Skeletal muscle cell (primary cell): ENCODE measurements around the gene COL4A2.
"Not testable (repeated sequence)": the region's sequence is repeated elsewhere in the genome, so short reads cannot be mapped to it uniquely, and the experiment has no call there.

Source experiments
- DNase-seq: peaks from one replicate; pipeline ENCODE4 v3.0.0-alpha.2; 2010; ENCODE audit warnings: low read depth
- H3K4me3 ChIP-seq: 2 replicates; pipeline ENCODE4 v1.5.1; 2011; ENCODE audit warnings: low read depth, mild to moderate bottlenecking, control low read depth, low read length, moderate library complexity

The COL4A2 gene

DNA sequence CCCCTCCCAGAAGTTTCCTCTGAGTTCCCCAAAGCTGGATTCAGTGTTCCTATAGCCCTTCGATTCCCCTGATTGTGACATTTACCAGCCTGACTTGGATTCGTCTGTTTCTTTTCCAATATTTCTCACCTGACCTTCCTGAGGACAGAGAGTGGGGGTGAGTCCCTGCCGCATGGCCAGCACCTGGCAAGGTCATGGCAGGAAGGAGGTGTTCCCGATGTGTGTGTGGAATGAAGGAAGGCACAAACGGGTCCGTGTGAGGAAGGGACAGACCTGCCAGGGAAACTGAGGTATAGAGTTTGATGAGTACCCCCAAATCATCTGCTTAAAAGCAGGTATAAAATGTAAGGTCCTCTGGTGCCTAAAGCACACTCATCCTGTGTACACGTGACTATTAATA, 3.4 kb upstream of the COL4A2 start:
- no peak overlapping the region for H3K4me3 ChIP-seq

DNA sequence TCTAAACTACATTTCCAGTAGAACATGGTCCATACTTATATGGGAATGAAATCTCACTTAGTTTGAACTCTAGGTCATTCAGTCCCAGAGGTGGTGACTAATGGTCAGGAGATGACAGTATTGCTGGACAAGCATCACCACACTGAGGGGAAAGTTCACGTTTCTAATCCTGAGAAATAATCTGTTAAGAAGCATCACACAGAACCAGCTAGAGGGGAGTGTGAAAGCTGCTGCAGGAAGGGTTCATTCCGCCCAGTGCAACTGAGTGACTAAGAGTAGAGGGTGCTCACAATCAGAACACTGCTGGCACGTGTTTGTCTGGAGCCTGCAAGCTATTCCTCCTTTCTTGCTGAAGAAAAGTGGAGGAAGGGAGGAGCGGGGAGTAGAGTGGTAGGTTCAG, 2.8 kb upstream of the COL4A2 start:
- H3K4me3 ChIP-seq, result no peak overlapping the region
- DNase-seq, result peak; percentile 65

More for the DNA sequence above, 3.4 kb upstream of the COL4A2 start:
- DNase-seq, result no peak

DNA sequence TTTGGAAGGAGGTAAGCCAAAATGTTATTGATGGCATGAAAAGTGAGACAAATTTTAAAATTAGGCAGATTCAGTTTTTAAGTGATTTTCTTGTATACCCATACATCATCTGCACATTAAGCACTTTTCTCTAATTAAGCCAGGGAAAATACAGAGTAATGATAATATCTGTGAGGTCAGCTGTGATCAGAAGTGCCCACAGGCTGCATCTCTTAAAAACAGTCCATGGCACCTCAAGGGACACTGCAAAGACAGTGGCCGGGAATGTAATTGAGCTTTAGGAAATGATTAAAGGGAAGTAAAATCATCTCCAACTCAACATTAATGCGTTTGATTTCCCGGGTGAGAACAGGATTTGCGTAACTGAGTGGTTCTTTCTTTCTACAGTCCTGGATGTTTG, 2.1 kb upstream of the COL4A2 start:
- DNase-seq, result no peak
- peak overlapping the region; percentile 74 for H3K4me3 ChIP-seq

DNA sequence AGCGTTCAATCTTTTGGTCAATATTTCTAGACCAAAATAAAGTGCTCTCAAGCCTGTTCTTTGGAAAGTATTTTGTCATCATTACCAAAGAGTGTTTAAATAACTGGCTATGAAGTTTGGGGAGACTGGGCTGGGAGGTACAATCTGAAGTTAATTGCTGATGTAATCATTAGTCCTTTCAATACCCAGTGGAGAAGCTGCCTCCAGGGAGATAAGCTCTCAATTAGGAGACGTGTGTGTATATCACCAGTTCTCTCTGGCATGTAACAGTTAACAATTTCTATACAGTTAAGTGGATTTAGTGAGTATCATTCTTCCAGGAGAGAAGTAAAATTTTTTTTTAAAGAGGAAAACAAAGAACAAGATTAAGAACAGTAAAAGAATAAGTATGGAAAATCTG, 1.5 kb upstream of the COL4A2 start:
- no peak for DNase-seq
- peak overlapping the region; percentile 74 for H3K4me3 ChIP-seq

DNA sequence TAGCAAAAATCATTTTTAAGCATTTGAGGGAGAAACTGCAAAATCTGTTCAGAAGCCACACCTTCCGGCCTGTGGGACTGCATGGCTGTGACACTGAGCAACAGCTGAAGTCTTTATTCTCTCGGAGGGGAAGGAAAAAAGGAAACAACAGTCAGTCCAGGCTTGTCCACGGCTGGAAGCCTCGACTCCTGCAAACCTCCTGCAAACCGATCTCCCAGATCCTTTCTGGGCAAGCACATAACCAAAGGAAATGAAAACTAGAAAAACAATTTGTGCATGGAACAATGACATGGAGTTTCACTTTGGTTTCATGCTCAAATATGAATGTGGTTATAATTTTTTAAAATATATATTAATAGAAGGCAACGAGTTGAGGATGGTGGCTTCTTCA, 1.1 kb upstream of the COL4A2 start:
- DNase-seq, result no peak
- peak overlapping the region; percentile 74 for H3K4me3 ChIP-seq

DNA sequence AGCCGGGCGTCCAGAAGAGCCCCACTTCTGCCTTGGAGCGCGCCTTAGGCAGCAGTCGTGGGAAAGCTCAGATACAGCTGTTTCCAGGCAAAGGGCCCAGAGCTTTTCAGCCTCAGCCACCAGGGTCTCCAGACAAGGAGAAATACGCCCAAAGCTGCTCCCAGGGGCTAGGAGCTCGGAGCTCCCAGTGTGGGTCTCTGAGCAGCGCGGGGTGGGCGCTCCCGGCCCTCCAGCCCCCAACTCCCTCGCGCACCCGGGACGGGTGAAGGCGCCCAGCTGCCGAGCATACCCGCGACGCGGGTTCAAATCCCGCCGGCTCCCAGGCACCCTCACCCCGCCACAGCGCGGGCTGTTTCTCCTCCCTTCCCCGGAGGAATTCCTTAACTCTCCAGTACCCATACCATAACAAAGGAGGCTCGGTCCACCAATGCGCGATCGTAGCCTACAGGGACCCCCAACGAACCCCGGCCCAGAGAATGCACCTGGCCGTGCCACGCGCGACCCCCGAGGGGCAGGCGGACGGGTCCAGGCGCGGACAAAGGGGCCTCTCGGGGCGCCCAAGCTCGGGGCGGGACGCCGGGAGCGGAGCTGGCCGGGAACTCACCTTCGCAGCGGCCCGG, 634 bp upstream of the COL4A2 start:
- peak overlapping the region; percentile 74 for H3K4me3 ChIP-seq
- DNase-seq, result no peak

DNA sequence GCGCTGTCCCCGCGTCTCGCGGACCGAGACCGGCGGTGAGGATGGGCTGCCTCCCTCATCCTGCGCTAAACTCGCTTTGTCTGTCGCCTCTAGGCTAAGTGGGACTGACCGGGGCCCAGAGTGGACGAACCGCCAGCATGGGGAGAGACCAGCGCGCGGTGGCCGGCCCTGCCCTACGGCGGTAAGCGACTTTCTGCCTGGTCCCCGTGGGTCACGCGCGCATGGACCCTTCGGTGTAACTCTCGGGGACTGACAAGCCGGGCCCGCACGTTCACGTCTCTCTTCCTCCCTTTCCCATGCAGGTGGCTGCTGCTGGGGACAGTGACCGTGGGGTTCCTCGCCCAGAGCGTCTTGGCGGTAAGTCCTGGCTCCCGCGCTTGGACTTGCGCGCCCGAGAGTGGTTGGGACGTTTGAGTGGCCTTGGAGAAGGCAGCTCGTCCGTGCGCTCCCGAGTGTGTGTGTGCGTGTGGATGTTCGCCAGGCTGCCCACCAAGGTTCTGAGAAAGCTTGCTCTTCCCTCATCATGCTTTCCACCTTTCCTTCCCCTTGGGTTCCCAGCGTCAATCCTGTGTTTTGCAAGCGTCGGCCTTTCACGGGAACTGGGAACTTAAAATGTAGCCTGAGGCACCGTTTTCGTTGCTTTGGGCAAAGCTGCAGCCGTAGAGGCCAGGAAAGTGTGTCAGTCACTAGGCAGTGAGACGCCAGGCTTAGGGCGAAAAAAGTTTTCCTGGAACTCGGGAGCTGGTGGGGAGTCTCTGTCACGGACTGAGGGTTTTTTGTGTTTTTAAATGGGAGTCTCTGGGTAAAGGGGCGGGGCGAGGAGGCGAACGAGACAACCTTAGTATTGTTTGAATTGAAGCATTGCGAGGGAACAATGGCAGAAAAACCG, 927 bp downstream of the COL4A2 start:
- DNase-seq, result no peak
- H3K4me3 ChIP-seq, result peak overlapping the region; percentile 74

DNA sequence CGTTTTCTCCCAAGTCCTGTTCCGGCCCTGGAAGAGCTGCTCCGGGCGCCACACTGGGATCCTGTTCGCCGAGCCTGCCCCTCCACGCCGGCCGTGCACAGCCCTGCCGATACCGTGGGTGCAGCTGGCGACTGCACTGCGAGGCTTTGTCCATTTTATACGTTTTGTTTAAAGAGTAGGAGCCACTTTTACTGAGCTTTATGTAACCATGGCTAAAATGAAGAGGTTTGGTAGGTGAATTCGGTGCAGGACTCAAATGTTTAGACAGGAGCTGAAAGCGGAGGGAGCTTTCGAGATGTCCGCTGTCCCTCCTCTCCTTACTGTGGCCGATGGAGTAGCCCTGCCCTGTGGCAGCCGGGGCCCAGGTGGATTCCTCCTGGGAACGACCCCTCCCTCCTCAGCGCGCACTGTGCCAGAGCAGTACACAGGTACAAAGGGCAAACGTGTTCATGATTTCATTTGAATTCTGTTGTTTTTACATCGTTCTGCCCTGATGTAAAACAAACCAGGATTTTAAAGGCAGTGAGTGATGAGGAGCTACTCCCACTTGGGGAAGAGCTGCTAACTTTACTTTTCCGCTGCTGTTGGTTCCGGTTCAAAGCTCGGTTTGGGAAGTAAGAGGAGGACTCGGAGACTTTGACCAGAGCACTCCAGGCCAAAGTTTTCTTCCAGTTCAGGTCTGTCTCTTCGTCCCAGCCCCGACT, 1.7 kb downstream of the COL4A2 start:
- peak overlapping the region; percentile 74 for H3K4me3 ChIP-seq
- DNase-seq, result no peak

DNA sequence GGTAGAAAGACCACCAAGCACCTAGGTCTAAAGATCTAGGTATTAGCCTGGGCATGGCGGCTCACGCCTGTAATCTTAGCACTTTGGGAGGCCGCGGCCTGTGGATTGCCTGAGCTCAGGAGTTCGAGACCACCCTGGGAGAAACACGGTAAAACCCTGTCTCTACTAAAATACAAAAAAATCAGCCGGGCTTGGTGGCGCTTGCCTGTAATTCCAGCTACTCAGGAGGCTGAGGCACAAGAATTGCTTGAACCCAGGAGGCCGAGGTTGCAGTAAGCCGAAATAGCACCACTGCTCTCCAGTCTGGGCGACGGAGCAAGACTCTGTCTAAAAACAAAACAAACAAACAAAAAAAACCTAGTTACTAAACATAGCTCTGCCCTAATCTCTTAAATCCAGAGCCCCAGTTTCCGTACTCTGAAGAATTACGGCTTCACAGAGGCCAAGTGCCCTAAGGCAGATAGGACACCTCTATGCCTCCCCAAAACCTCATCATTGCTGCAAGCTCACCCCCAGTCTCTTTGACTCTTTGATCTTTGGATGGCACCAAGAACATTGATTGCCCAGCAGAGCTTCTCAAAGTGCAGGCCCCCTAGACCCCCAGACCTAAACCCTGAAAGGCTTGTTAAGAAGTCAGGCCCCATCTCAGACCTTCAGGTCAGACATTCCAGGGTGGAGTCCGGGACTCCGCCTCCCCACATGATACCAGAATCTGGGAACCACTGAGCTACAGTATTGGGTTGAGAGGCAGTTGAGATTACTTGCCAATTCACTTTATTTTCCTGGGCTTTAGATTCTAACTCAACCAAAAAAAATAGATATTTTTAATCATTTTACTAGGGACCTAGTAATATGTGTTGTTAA, 2.8 kb downstream of the COL4A2 start:
- H3K4me3 ChIP-seq, result no peak overlapping the region
- no peak for DNase-seq

DNA sequence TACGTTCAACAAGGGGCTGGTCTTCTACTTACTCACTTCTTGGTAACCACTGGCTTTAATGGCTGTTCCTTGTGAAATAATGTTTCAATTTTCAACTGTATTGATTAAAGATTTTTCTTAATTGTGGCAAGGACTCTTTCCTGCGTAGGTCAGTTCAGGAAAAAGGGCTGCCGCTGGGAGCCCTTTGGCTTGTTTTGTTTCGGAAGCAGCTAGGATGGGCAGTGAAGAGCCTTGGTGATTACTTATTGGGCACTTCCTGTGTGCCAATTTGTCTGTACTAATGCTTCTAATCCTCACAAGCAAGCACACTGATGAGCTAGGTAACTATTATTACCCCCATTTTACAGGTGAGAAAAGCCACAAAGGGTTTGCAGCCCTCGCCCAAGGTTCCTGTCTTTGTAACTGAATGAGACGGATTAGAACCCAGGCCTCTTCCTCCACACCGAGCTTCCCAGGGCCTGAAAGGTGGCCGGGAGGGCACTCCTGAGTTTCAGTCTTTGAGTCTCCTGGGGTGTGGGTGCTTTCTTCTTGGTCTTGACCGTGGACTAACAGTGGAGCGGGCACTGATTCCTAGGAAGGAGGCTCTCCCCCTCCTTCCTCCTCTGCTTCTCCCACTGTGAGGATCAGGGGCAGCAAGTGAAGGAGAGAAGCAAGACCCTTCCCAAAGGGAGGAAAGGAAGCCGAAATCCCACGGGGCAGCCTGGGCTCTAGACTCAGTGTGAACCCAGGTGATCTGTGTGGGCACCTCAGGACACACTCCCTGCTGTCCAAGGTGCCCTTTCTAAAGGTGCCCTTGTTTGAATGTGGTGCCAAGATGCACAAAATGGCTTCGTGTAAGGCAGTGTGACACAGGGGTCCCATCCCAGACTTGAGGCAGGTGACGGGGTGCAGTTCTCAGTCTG, 3.7 kb downstream of the COL4A2 start:
- DNase-seq, result no peak
- no peak overlapping the region for H3K4me3 ChIP-seq

DNA sequence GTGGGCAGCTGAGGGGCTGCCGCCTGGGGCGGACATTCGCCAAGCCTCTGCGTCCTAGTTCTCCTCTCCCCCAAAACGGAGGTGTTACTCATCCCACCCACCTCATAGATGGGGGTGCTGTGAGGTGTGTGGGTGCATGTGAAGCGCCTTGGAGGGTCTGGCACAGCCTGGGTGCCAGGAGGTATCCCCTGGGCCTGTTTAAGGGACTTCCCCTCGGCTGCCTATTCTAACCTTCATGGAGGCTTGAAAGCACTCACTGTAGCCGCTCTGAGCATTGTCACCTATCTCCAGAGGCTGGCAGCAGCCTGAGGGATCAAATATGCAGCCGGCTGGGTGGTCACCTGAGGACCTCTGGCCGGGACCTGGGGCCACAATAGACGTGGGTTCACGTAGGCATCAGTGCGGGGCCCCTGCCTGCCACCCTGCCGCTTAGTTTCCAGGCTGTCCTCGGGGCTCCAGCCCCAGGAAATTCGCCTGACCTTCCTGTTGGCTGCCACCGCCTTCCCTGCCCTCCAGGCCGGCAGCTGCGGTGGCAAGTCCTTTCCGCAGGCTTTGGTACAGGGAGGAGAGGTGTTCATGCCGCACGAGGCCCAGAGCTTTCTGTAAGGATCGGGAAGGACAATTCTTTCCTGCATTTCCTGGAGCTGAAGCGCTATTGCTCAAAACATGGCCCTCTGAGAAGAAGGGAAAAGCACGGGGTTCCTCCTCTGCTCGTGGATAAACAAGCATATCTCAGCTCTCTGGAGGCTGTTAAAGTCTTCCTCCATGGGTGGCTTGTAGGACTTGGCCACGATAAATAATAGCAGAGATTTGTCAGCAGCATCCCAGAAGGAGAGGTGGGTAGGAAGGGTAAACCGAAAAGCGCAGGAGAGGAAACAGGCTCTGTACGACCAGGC, 4.6 kb downstream of the COL4A2 start:
- no peak for DNase-seq
- H3K4me3 ChIP-seq, result no peak overlapping the region

DNA sequence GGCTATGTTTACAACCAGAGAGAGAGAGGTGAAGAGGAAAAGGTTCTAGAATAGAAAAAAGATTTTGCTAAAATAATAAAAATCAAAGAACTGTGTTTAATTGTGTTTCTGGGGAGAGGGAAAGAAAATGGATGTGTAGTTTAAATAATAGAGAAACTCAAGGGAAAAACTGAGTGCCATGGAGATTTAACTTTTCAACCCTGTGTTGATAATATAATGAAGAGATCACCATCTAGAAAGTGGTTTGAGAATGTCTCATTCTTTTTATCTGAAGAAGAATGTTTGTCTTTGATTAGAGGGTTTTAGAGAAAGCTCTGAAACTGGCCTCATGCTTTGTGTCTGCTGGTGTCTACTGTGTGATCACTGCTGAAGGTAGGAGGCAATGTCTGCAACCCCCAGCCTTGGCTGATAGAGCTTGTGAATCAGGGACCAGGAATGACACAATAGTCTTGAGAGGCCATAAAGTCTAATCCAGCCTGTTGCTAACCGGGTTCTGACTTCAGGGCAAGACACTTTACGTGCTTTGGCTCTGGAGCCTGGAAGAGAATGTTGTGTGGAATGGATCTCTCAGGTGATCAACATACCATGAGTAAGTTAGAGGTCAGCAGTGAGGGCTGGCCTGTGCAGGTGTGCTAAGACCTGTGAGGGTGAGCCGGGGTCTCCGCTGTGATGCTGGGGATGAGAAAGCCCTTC, 5.4 kb downstream of the COL4A2 start:
- no peak overlapping the region for H3K4me3 ChIP-seq
- DNase-seq, result no peak

DNA sequence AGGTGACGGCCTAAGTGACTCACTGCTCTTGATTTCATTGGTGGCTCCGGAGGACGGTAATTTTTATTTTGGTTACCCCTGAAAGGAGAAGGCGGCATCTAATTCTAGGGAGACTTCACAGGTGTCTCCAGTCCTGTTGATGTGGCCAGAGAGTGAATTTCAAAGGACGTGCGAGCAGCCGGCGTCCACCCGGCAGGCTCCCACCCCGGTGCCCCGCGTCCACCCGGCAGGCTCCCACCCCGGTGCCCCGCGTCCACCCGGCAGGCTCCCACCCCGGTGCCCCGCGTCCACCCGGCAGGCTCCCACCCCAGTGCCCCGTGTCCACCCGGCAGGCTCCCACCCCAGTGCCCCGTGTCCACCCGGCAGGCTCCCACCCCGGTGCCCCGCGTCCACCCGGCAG, 6.2 kb downstream of the COL4A2 start:
- not testable (repeated sequence) for H3K4me3 ChIP-seq, DNase-seq

DNA sequence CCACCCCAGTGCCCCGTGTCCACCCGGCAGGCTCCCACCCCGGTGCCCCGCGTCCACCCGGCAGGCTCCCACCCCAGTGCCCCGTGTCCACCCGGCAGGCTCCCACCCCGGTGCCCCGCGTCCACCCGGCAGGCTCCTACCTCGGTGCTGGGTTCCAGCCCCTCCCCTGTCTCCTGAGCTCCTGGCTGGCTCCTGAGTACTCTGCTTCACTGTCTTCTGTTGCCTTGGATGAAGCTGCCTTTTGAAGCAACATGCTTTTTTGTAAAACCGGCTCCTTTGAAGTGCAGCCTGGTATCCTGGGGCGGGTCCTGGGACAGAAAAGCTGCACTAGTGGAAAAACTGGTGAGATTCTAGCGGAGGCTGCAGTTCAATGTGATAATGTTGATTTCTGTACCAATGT, 6.6 kb downstream of the COL4A2 start:
- H3K4me3 ChIP-seq, DNase-seq: not testable (repeated sequence)

DNA sequence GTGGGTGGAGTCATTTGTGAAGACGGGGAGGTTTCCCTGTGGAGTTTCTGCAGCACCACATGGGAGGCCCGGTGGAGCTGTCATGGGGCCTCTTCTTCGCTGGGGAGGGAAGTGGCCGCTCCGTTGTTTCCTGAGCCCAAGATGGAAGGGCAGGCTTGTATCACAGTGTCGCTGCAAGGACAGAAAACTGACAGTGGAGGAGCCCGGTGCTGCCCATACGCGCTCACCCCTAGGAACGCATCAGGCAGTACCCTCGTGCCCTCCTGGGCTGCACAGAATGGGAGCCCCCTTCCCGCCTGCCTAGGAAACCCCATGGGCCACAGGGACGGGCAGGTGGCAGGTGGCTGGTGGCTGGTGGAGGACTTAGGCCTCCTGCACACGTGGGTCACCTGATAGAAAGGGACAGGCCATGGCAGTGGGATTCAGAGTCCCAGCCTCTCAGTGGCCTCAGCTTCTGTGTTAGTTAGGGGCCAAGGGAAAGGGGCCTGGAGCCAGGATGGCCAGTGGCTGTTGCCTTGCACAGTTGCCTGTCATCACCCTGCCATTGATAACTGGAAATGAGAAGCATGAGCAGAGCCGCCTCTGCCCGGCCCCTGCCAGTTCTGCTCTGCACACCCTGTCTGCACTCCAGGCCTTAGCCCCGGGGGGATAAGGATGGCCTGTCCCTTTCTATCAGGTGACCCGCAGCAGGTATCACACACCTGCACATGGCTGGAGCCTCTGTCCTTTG, 7.6 kb downstream of the COL4A2 start:
- DNase-seq, result no peak
- H3K4me3 ChIP-seq, result no peak overlapping the region

DNA sequence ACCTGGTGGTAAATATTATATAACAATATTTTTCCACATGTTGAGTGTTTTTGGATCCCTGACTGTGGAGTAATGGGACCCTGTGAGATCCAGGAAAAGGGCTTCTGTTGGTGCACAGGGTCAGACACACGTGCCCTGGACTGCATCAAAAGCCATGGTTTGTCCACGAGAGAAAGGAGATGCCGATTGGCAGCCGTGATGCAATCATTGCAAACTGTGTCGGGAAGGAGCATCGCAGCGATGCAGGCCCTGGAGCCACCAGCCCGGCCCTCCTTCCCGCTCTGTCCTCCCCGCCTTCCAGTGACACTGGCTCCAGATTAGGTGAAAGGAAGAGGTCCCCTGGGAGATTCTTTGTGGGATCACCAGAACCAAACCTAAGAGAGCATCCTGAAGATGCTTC, 9.1 kb downstream of the COL4A2 start:
- DNase-seq, result no peak
- H3K4me3 ChIP-seq, result no peak overlapping the region
